ENCODE results near the gene KCNQ1. TPM values are rescaled to one million over a fixed set of nuclear protein-coding genes. Genes with fewer than 3 reads are reported as not detected.

The KCNQ1 gene
- total and polyA plus RNA-seq, 2 donors (not counting 1 experiment from before 2014, with no cell fraction given), result 21.5 to 28.8 TPM

DNA sequence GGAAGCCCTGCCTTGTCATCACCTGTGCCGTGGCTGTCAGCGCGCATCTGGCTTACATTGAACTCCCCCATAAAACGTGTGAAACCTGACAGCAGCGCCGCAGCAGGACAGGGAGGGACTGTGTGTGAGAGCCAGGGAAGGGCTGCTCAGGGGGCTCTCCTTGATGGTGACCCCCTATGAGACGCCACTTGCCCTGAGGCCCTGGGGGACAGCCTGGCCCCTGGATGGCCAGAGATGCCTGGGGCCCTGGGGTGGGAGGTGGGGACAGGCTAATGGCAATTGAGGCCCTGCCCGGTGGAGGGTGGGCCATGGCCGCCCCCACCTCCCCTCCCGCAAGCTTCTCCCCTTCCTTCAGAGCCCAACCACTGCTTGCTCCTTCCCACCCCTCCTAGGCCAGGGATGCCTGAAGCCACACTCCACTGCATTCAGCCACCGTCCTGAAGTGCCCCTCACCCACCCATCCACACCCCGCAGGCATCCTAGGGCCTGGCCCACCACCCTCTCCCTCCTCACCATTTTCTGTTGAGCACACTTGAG is 290.3 kb downstream of the KCNQ1 start:
- CTCF ChIA-PET, result no interaction called here
- TF ChIP-seq, protein P1, sequence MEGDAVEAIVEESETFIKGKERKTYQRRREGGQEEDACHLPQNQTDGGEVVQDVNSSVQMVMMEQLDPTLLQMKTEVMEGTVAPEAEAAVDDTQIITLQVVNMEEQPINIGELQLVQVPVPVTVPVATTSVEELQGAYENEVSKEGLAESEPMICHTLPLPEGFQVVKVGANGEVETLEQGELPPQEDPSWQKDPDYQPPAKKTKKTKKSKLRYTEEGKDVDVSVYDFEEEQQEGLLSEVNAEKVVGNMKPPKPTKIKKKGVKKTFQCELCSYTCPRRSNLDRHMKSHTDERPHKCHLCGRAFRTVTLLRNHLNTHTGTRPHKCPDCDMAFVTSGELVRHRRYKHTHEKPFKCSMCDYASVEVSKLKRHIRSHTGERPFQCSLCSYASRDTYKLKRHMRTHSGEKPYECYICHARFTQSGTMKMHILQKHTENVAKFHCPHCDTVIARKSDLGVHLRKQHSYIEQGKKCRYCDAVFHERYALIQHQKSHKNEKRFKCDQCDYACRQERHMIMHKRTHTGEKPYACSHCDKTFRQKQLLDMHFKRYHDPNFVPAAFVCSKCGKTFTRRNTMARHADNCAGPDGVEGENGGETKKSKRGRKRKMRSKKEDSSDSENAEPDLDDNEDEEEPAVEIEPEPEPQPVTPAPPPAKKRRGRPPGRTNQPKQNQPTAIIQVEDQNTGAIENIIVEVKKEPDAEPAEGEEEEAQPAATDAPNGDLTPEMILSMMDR (IDR thresholded peaks at IDR 0.05), result no peak
- TF ChIP-seq EZH2 (IDR thresholded peaks at IDR 0.05; ENCODE audit: borderline replicate concordance, insufficient read depth, low read depth, low read length, poor library complexity, severe bottlenecking), result no peak
- no peak for DNase-seq
- Histone ChIP-seq H3K27me3 (replicated peaks in 1 of 4; ENCODE audit: control extremely low read depth in 1 of 4, control insufficient read depth in 3 of 4, insufficient read depth in 4 of 4, low read length in 3 of 4) (no peaks in the 10 kb centered on the region), H2AFZ (ENCODE audit: insufficient read depth, low read depth, low read length, poor library complexity, severe bottlenecking) (no peak overlapping the region), H4K20me1 (ENCODE audit: control insufficient read depth, insufficient read depth, low read length, poor library complexity, severe bottlenecking) (no peaks in the 10 kb centered on the region), H3K9ac (ENCODE audit: low read length) (no peak overlapping the region), H3K9me3 (ENCODE audit: control extremely low read depth in 1 of 3, control insufficient read depth in 2 of 3, insufficient read depth in 1 of 3, low read length in 2 of 3) (no peaks in the 10 kb centered on the region), H3K27ac (ENCODE audit: low read length in 2 of 2) (no peak overlapping the region), H3K4me2 (replicated peaks; ENCODE audit: low read depth, low read length, poor library complexity, severe bottlenecking) (no peak overlapping the region), H3K4me3 (ENCODE audit: control extremely low read depth in 1 of 5, extremely low read depth in 1 of 5, insufficient read depth in 1 of 5, low read depth in 2 of 5, low read length in 4 of 5) (no peak overlapping the region), H3K36me3 (replicated peaks in 1 of 2; ENCODE audit: control extremely low read depth in 1 of 2, control insufficient read depth in 1 of 2, extremely low read depth in 1 of 2, insufficient read depth in 2 of 2, low read length in 1 of 2) (no peaks in the 10 kb centered on the region), H3K4me1 (ENCODE audit: control insufficient read depth in 2 of 2, insufficient read depth in 2 of 2, low read length in 2 of 2) (no peaks in the 10 kb centered on the region), H3K79me2 (ENCODE audit: control insufficient read depth, insufficient read depth, low read length) (no peaks in the 10 kb centered on the region)
- WGBS (ENCODE audit: insufficient coverage), result 97% methylated on average over 8 of the region's 12 CpGs
- Mint-ChIP-seq H3K4me3 (no peak overlapping the region), H3K9me3 (ENCODE audit: insufficient read depth) (no peaks in the 10 kb centered on the region), H3K27ac (no peak overlapping the region), H3K27me3 (no peaks in the 10 kb centered on the region), H3K4me1 (no peaks in the 10 kb centered on the region)
- POLR2A ChIA-PET, result no interaction called here
- ATAC-seq (ENCODE audit: low read depth), result no peak
- intact Hi-C loops (cut with micrococcal nuclease), result no loop called here

DNA sequence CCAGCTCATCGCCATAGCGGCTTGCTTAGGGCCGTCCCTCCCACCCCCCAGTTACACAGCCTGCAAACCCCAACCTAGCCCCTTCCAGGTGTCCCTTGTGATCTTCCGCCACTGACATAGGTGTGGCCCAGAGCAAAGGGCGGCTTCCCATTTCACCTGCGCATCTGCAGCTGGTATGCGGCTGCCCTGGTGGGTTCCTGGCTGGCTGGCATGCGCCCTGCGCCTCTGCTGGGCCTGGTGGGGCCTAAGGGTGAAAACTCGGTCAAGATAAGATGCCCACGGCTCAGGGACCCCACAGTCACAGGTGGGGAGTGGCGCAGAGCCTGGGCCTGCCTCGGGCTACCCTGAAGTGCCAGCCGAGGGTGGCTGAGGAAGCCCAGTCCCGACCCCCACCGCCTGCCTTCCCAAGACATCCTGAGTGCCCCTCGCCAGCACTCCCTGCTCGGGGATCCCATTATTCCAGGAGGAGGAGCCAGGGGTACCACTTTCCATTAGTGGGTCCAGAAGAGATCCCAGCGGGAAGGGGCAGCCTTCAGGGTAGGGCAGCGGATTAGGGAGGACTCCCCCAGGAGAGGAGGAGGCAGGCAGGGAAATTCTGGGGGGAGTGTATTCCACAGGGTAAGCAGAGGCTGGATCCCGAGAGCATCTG is 291.9 kb downstream of the KCNQ1 start:
- Histone ChIP-seq H3K4me2 (replicated peaks; ENCODE audit: low read depth, low read length, poor library complexity, severe bottlenecking) (no peak overlapping the region), H3K4me3 (ENCODE audit: control extremely low read depth in 1 of 5, extremely low read depth in 1 of 5, insufficient read depth in 1 of 5, low read depth in 2 of 5, low read length in 4 of 5) (no peak overlapping the region), H3K27ac (ENCODE audit: low read length in 2 of 2) (no peak overlapping the region), H3K36me3 (replicated peaks in 1 of 2; ENCODE audit: control extremely low read depth in 1 of 2, control insufficient read depth in 1 of 2, extremely low read depth in 1 of 2, insufficient read depth in 2 of 2, low read length in 1 of 2) (no peaks in the 10 kb centered on the region), H3K27me3 (replicated peaks in 1 of 4; ENCODE audit: control extremely low read depth in 1 of 4, control insufficient read depth in 3 of 4, insufficient read depth in 4 of 4, low read length in 3 of 4) (no peaks in the 10 kb centered on the region), H3K9ac (ENCODE audit: low read length) (no peak overlapping the region), H4K20me1 (ENCODE audit: control insufficient read depth, insufficient read depth, low read length, poor library complexity, severe bottlenecking) (no peaks in the 10 kb centered on the region), H3K4me1 (ENCODE audit: control insufficient read depth in 2 of 2, insufficient read depth in 2 of 2, low read length in 2 of 2) (no peaks in the 10 kb centered on the region), H2AFZ (ENCODE audit: insufficient read depth, low read depth, low read length, poor library complexity, severe bottlenecking) (no peak overlapping the region), H3K9me3 (ENCODE audit: control extremely low read depth in 1 of 3, control insufficient read depth in 2 of 3, insufficient read depth in 1 of 3, low read length in 2 of 3) (no peaks in the 10 kb centered on the region), H3K79me2 (ENCODE audit: control insufficient read depth, insufficient read depth, low read length) (no peaks in the 10 kb centered on the region)
- Mint-ChIP-seq H3K4me3 (no peak overlapping the region), H3K4me1 (no peaks in the 10 kb centered on the region), H3K27me3 (no peaks in the 10 kb centered on the region), H3K9me3 (ENCODE audit: insufficient read depth) (no peaks in the 10 kb centered on the region), H3K27ac (no peak overlapping the region)
- ChIA-PET CTCF (no interaction called here), POLR2A (no interaction called here)
- TF ChIP-seq, protein P1 (IDR thresholded peaks at IDR 0.05), result no peak
- no peak for TF ChIP-seq EZH2 (IDR thresholded peaks at IDR 0.05; ENCODE audit: borderline replicate concordance, insufficient read depth, low read depth, low read length, poor library complexity, severe bottlenecking)
- WGBS (ENCODE audit: insufficient coverage), result 96% methylated on average over 21 of the region's 21 CpGs
- ATAC-seq (ENCODE audit: low read depth) (no peak), DNase-seq (no peak)
- intact Hi-C loops (cut with micrococcal nuclease), result no loop called here

Data from B cell (primary cell).